HepG2 (cell line): Measurements from ENCODE around the gene PSMB3. TPM values are rescaled to one million over a fixed set of nuclear protein-coding genes. Genes with fewer than 3 reads are reported as not detected.

Experiments
- ATAC-seq: fragments of 200-7000 bp; cut with Tn5 transposase; 3 replicates; pipeline ENCODE4 v1.9.1; 2020; ENCODE audit warnings: mild to moderate bottlenecking, moderate library complexity
- BruUV-seq: library from RNA; stranded (reverse); fragments of 400-500 nt; replicated peaks from 2 replicates; lab custom pipeline; 2021; lab: Mats Ljungman, UMichigan
- CTCF ChIA-PET: fragments of 300-600 bp; formaldehyde crosslinking; extraction: SDS; loops from one replicate; lab custom pipeline; 2021; ENCODE audit warnings: low total read pairs, inconsistent platforms, low intra/inter-chr PET ratio; lab: Yijun Ruan, JAX
- POLR2A ChIA-PET: fragments of 350-600 bp; sonication (Branson Sonifier 250); formaldehyde crosslinking; loops from one replicate; lab custom pipeline; 2020; ENCODE audit warnings: antibody characterized with exemption, inconsistent platforms; lab: Yijun Ruan, JAX
- DNase-seq: peaks from one replicate; pipeline ENCODE4 v3.0.0-alpha.2; 2015; ENCODE audit warnings: low spot score
- FAIRE-seq: peaks from 3 replicates; lab custom pipeline; 2011; peaks lifted over from hg19 to GRCh38; lab: Jason Lieb, UNC
- H2AFZ ChIP-seq: one replicate; pipeline ENCODE4 v1.6.1; 2011; ENCODE audit warnings: low read length, inconsistent platforms
- H3K27ac ChIP-seq: fragments of 300-600 bp; 3 replicates; pipeline ENCODE4 v1.8.0; 2011; ENCODE audit warnings: mixed run types, mild to moderate bottlenecking, mixed read lengths, low read length, inconsistent platforms; ENCODE audit not compliant: insufficient read depth; ENCODE audit errors: extremely low read length
- H3K27me3 ChIP-seq, 2 experiments: fragments of 200-600 bp in 1 of 2; 2 replicates in 1 of 2; 3 replicates in 1 of 2; pipeline versions ENCODE4 v1.6.0 to v1.8.0; 2011; ENCODE audit warnings: low read length in 2 of 2, mild to moderate bottlenecking in 2 of 2, moderate library complexity in 2 of 2, inconsistent platforms in 1 of 2; ENCODE audit not compliant: insufficient read depth in 2 of 2, control insufficient read depth in 1 of 2
- H3K36me3 ChIP-seq, 2 experiments: fragments of 200-600 bp in 1 of 2; replicated peaks in 1 of 2; 2 replicates in 1 of 2; 3 replicates in 1 of 2; pipeline versions ENCODE4 v1.5.1 to v1.8.0; 2011; ENCODE audit warnings: low read length in 2 of 2, inconsistent platforms in 1 of 2; ENCODE audit not compliant: insufficient read depth in 2 of 2, control insufficient read depth in 1 of 2
- H3K4me1 ChIP-seq: 2 replicates; pipeline ENCODE4 v1.5.1; 2012; ENCODE audit warnings: low read length, inconsistent platforms; ENCODE audit not compliant: insufficient read depth
- H3K4me2 ChIP-seq: 2 replicates; pipeline ENCODE4 v1.6.0; 2011; ENCODE audit warnings: low read depth, low read length, inconsistent platforms
- H3K4me3 ChIP-seq, 3 experiments: fragments of 200-600 bp in 1 of 3; sonication (generic), shearing (Covaris generic) in 1 of 3; replicated peaks in 1 of 3; 2 replicates each; pipeline ENCODE4 v1.5.1; 2011 to 2016; ENCODE audit warnings: low read length in 3 of 3, inconsistent platforms in 2 of 3, low read depth in 2 of 3, mild to moderate bottlenecking in 2 of 3, control low read depth in 1 of 3, mixed read lengths in 1 of 3; ENCODE audit not compliant: insufficient read depth in 1 of 3
- H3K79me2 ChIP-seq: one replicate; pipeline ENCODE4 v1.6.1; 2011; ENCODE audit warnings: low read length, inconsistent platforms; ENCODE audit not compliant: insufficient read depth
- H3K9ac ChIP-seq: 2 replicates; pipeline ENCODE4 v1.6.0; 2011; ENCODE audit warnings: mild to moderate bottlenecking, low read depth, low read length, inconsistent platforms; ENCODE audit not compliant: insufficient read depth
- H3K9me3 ChIP-seq: 2 replicates; pipeline ENCODE4 v1.5.1; 2012; ENCODE audit warnings: mild to moderate bottlenecking, low read length
- H4K20me1 ChIP-seq: 2 replicates; pipeline ENCODE4 v1.6.0; 2011; ENCODE audit warnings: inconsistent platforms, mild to moderate bottlenecking, low read length, moderate library complexity; ENCODE audit not compliant: insufficient read depth
- DDIT3 ChIP-seq: sonication (generic); formaldehyde crosslinking; IDR thresholded peaks from 2 replicates; pipeline ENCODE4 v1.4.0; 2020; ENCODE audit warnings: mild to moderate bottlenecking, missing genetic modification reagents
- DPF2 ChIP-seq: sonication (generic); formaldehyde crosslinking; IDR thresholded peaks from 2 replicates; pipeline ENCODE4 v1.4.0; 2020; ENCODE audit warnings: mild to moderate bottlenecking, low read depth, missing genetic modification reagents, borderline replicate concordance
- FOXA1 ChIP-seq, 2 experiments: fragments of 450-650 bp in 1 of 2; sonication (generic) in 1 of 2; formaldehyde crosslinking in 1 of 2; IDR thresholded peaks; 2 replicates each; pipeline versions ENCODE4 v1.4.0 to v1.6.1; 2016 to 2020; ENCODE audit warnings: missing genetic modification reagents in 1 of 2
- GATA4 ChIP-seq: sonication (generic); IDR thresholded peaks from 2 replicates; pipeline ENCODE4 v1.6.1; 2016; ENCODE audit warnings: antibody characterized with exemption, low read depth, borderline replicate concordance
- HES4 ChIP-seq: sonication (generic); formaldehyde crosslinking; IDR thresholded peaks from 2 replicates; pipeline ENCODE4 v1.9.0; 2021; ENCODE audit warnings: mild to moderate bottlenecking, missing genetic modification reagents, borderline replicate concordance
- HIVEP1 ChIP-seq: sonication (generic); formaldehyde crosslinking; IDR thresholded peaks from 2 replicates; pipeline ENCODE4 v1.4.0; 2020; ENCODE audit warnings: mild to moderate bottlenecking, missing genetic modification reagents
- IRF2 ChIP-seq: IDR thresholded peaks from 2 replicates; pipeline ENCODE4 v1.6.1; 2018; ENCODE audit warnings: missing genetic modification reagents, missing compliant biosample characterization
- JUN ChIP-seq: sonication (generic); formaldehyde crosslinking; IDR thresholded peaks from 2 replicates; pipeline ENCODE4 v1.4.0; 2020; ENCODE audit warnings: mild to moderate bottlenecking, missing genetic modification reagents
- KAT8 ChIP-seq: IDR thresholded peaks from 2 replicates; pipeline ENCODE4 v1.6.1; 2016; ENCODE audit warnings: missing genetic modification reagents, missing compliant biosample characterization
- SAFB2 ChIP-seq: sonication (generic); formaldehyde crosslinking; IDR thresholded peaks from 2 replicates; pipeline ENCODE4 v1.5.1; 2020; ENCODE audit warnings: missing genetic modification reagents, low read depth, mild to moderate bottlenecking, borderline replicate concordance
- SNAPC2 ChIP-seq: sonication (generic); formaldehyde crosslinking; IDR thresholded peaks from 2 replicates; pipeline ENCODE4 v1.8.1; 2022; ENCODE audit warnings: mild to moderate bottlenecking, missing genetic modification reagents
- TAF1 ChIP-seq: sonication (generic); formaldehyde crosslinking; IDR thresholded peaks from 2 replicates; pipeline ENCODE4 v1.4.0; 2020; ENCODE audit warnings: missing genetic modification reagents
- ZBTB21 ChIP-seq: sonication (generic); formaldehyde crosslinking; IDR thresholded peaks from 2 replicates; pipeline ENCODE4 v1.4.0; 2020; ENCODE audit warnings: missing genetic modification reagents
- ZBTB3 ChIP-seq: sonication (generic); formaldehyde crosslinking; IDR thresholded peaks from 2 replicates; pipeline ENCODE4 v1.4.0; 2020; ENCODE audit warnings: low read depth, mild to moderate bottlenecking, moderate library complexity, missing genetic modification reagents, borderline replicate concordance
- ZBTB37 ChIP-seq: sonication (generic); formaldehyde crosslinking; IDR thresholded peaks from 2 replicates; pipeline ENCODE4 v1.4.0; 2020; ENCODE audit warnings: mild to moderate bottlenecking, missing genetic modification reagents
- ZFP90 ChIP-seq: sonication (generic); formaldehyde crosslinking; IDR thresholded peaks from 2 replicates; pipeline ENCODE4 v1.8.0; 2022; ENCODE audit warnings: missing genetic modification reagents, mild to moderate bottlenecking, inconsistent platforms, borderline replicate concordance
- ZNF383 ChIP-seq: sonication (generic); formaldehyde crosslinking; IDR thresholded peaks from 2 replicates; pipeline ENCODE4 v1.4.0; 2020; ENCODE audit warnings: missing genetic modification reagents, mild to moderate bottlenecking, borderline replicate concordance
- ZNF543 ChIP-seq: sonication (generic); formaldehyde crosslinking; IDR thresholded peaks from 2 replicates; pipeline ENCODE4 v1.4.0; 2020; ENCODE audit warnings: mild to moderate bottlenecking, missing genetic modification reagents
- ZNF598 ChIP-seq: sonication (generic); formaldehyde crosslinking; IDR thresholded peaks from 2 replicates; pipeline ENCODE4 v1.5.1; 2020; ENCODE audit warnings: mild to moderate bottlenecking, missing genetic modification reagents, borderline replicate concordance
- WGBS: methylation state at CpG from one replicate; pipeline ENCODE4 v1.1.6; 2017; ENCODE audit warnings: low lambda C conversion rate; 5-methylcytosine and 5-hydroxymethylcytosine counted together
- in situ Hi-C: cut with HindIII; loops from 2 replicates; pipeline ENCODE4 v1.10.0; 2017; ENCODE audit warnings: low pct_unique_long_range_greater_than_20kb; ENCODE audit not compliant: extremely low pct_ligation_motif_present
- intact Hi-C: fragments of 100-400 bp; cut with micrococcal nuclease; formaldehyde crosslinking; loops from one replicate; pipeline ENCODE4 v1.10.0; 2022; ENCODE audit not compliant: unreplicated experiment
- polyA plus RNA-seq, 8 experiments: library from polyadenylated mRNA; depleted of rRNA in 3 of 8; stranded (reverse) in 7 of 8; unstranded in 1 of 8; fragments of >200 nt; fragmentation: Illumina TruSeq in 4 of 8; extraction: Trizol in 4 of 8; gene quantifications; 2 replicates each; pipeline versions ENCODE4 v1.2.1 to v1.2.3, GENCODE V29; 2011 to 2016; ENCODE audit warnings: low read depth in 4 of 8, missing spikeins in 1 of 8, mixed read lengths in 1 of 8; ENCODE audit not compliant: insufficient read depth in 1 of 8
- total RNA-seq, 5 experiments: library from RNA; depleted of rRNA; stranded (reverse); fragments of >200 nt; fragmentation: Illumina TruSeq; extraction: Trizol; gene quantifications; 2 replicates each; pipeline ENCODE4 v1.2.3, GENCODE V29; 2016; ENCODE audit warnings: low read depth in 1 of 5

PSMB3 gene
- total and polyA plus RNA-seq, 2 of the 13 experiments (the other 11 are each of a cell fraction or from before 2014, with no cell fraction given) = 366 to 517 TPM

GRCh38 chr17:38748149-38748891, 4.2 kb upstream of the PSMB3 start, which contains the start of gene PCGF2 (continued):
- TF ChIP-seq HES4 (no peak), ZFP90 (CRISPR knock-in tag) (0 out of 2 replicates have a peak, but pooled peaks have one; percentile 15), IRF2 (no peak), KAT8 (CRISPR knock-in tag) (0 out of 2 replicates have a peak, but pooled peaks have one; percentile 9)

GRCh38 chr17:38748892-38749222, 3.7 kb upstream of the PSMB3 start:
- FAIRE-seq (no peak), DNase-seq (no peak), ATAC-seq (no peak)
- Histone ChIP-seq H3K9ac (peak overlapping the region; percentile 68), H4K20me1 (no peaks in the 10 kb centered on the region), H3K36me3 (no peaks in the 10 kb centered on the region; a peak in 1 of 5 replicates), H3K27ac (peak overlapping the region; percentile 68), H2AFZ (no peak overlapping the region), H3K9me3 (no peaks in the 10 kb centered on the region), H3K4me3 (peak overlapping the region; percentile 82 to 93 (median 84)), H3K79me2 (peaks cover 44% of the 10 kb centered on the region), H3K4me2 (peak overlapping the region; percentile 91), H3K4me1 (peaks cover 52% of the 10 kb centered on the region), H3K27me3 (no peaks in the 10 kb centered on the region; a peak in 1 of 5 replicates)
- 3% methylated on average over 12 of the region's 32 CpGs for WGBS
- intact Hi-C loops = loop anchor here (2.0 kb wide), 1 partner anchor 18 kb away; the partner anchor contains the start of gene CISD3
- BruUV-seq = no TSS peak
- ChIA-PET CTCF (no interaction called here), POLR2A (interaction anchor here (1.1 to 4.4 kb wide), 7 partner anchors 18 to 121 kb away, joined by 4 to 57 read pairs (median 6); partner anchors contain the start of genes CISD3 and LASP1)
- in situ Hi-C loops = no loop called here
- no peak for TF ChIP-seq DPF2 (CRISPR knock-in tag)
- no peak for TF ChIP-seq DDIT3 (CRISPR knock-in tag)
- TF ChIP-seq ZBTB3 (CRISPR knock-in tag) = no peak; the same call in 1 of the 2 replicates
- TF ChIP-seq JUN (CRISPR knock-in tag) = no peak
- TF ChIP-seq TAF1 (CRISPR knock-in tag) = no peak
- no peak for TF ChIP-seq ZBTB37
- TF ChIP-seq SNAPC2 = no peak; the same call in 1 of the 2 replicates
- no peak for TF ChIP-seq ZBTB21 (CRISPR knock-in tag)
- 0 out of 2 replicates have a peak, but pooled peaks have one; percentile 3 for TF ChIP-seq ZNF598 (CRISPR knock-in tag)
- TF ChIP-seq FOXA1 (IDR thresholded peaks at IDR 0.05) = no peak
- TF ChIP-seq FOXA1 (CRISPR knock-in tag; IDR thresholded peaks at IDR 0.05) = no peak
- 0 out of 2 replicates have a peak, but pooled peaks have one; percentile 12 for TF ChIP-seq SAFB2
- no peak for TF ChIP-seq ZNF543 (CRISPR knock-in tag)
- no peak for TF ChIP-seq ZNF383 (CRISPR knock-in tag)
- no peak for TF ChIP-seq HIVEP1 (CRISPR knock-in tag)
- no peak for TF ChIP-seq GATA4
